Ectodermal cell (in vitro differentiated cells): Measurements from ENCODE around the gene CNDP1.

Experiments
- H3K27ac ChIP-seq: 2 replicates; pipeline ENCODE4 v1.7.0; 2013; ENCODE audit warnings: mild to moderate bottlenecking, low read depth, low read length; ENCODE audit not compliant: insufficient read depth, poor library complexity, severe bottlenecking
- H3K27me3 ChIP-seq: 2 replicates; pipeline ENCODE4 v1.7.0; 2013; ENCODE audit warnings: mild to moderate bottlenecking, low read length; ENCODE audit not compliant: insufficient read depth, control insufficient read depth, poor library complexity, severe bottlenecking
- H3K36me3 ChIP-seq: one replicate; pipeline ENCODE4 v1.7.0; 2013; ENCODE audit warnings: low read length; ENCODE audit not compliant: control insufficient read depth, insufficient read depth
- H3K4me1 ChIP-seq: one replicate; pipeline ENCODE4 v1.7.0; 2013; ENCODE audit warnings: low read length; ENCODE audit not compliant: control insufficient read depth, insufficient read depth
- H3K4me3 ChIP-seq: 2 replicates; pipeline ENCODE4 v1.7.0; 2013; ENCODE audit warnings: low read depth, low read length, control low read depth; ENCODE audit not compliant: insufficient read depth
- H3K9me3 ChIP-seq: 2 replicates; pipeline ENCODE4 v1.7.0; 2013; ENCODE audit warnings: mild to moderate bottlenecking, low read length, moderate library complexity; ENCODE audit not compliant: control insufficient read depth
- WGBS, 2 experiments: methylation state at CpG; one replicate each; pipeline ENCODE4 v1.1.7; 2013; ENCODE audit warnings: missing lambda C conversion rate in 2 of 2; 5-methylcytosine and 5-hydroxymethylcytosine counted together

Gene CNDP1

GRCh38 chr18:74632351-74632679, 98.0 kb downstream of the CNDP1 start:
- Histone ChIP-seq H3K4me1 (no peaks in the 10 kb centered on the region), H3K27ac (no peak overlapping the region), H3K36me3 (no peaks in the 10 kb centered on the region), H3K9me3 (no peaks in the 10 kb centered on the region), H3K4me3 (no peak overlapping the region), H3K27me3 (no peaks in the 10 kb centered on the region)
- 92 to 96% methylated on average over 6 of the region's 6 CpGs for WGBS, 2 experiments

GRCh38 chr18:74632856-74633255, 98.6 kb downstream of the CNDP1 start:
- Histone ChIP-seq H3K4me1 (no peaks in the 10 kb centered on the region), H3K9me3 (no peaks in the 10 kb centered on the region), H3K4me3 (no peak overlapping the region), H3K36me3 (no peaks in the 10 kb centered on the region), H3K27me3 (no peaks in the 10 kb centered on the region), H3K27ac (no peak overlapping the region)
- WGBS, 2 experiments = 97 to 99% methylated on average over 4 of the region's 4 CpGs

GRCh38 chr18:74633652-74634352, 99.5 kb downstream of the CNDP1 start:
- Histone ChIP-seq H3K4me3 (no peak overlapping the region), H3K9me3 (no peaks in the 10 kb centered on the region), H3K4me1 (no peaks in the 10 kb centered on the region), H3K27me3 (no peaks in the 10 kb centered on the region), H3K36me3 (no peaks in the 10 kb centered on the region), H3K27ac (no peak overlapping the region)
- WGBS, 2 experiments = 92 to 95% methylated on average over 13 of the region's 13 CpGs

GRCh38 chr18:74635224-74635975, 101.1 kb downstream of the CNDP1 start:
- Histone ChIP-seq H3K9me3 (no peaks in the 10 kb centered on the region), H3K4me1 (no peaks in the 10 kb centered on the region), H3K4me3 (no peak overlapping the region), H3K27ac (no peak overlapping the region), H3K36me3 (no peaks in the 10 kb centered on the region), H3K27me3 (no peaks in the 10 kb centered on the region)
- WGBS, 2 experiments = 92 to 95% methylated on average over 15 of the region's 15 CpGs
